Lower lobe of right lung (tissue), 2 donors: ENCODE measurements around the gene VENTX. TPM values are rescaled to one million over a fixed set of nuclear protein-coding genes. Genes with fewer than 3 reads are reported as not detected.
"Not testable (repeated sequence)": the region's sequence is repeated elsewhere in the genome, so short reads cannot be mapped to it uniquely, and the experiment has no call there.

Experiments
- ATAC-seq, 2 donors: fragments of 200-7000 bp; cut with Tn5 transposase; one replicate each; pipeline ENCODE4 v1.9.1; 2020 to 2022; ENCODE audit warnings: mild to moderate bottlenecking in 2 of 2, moderate library complexity in 2 of 2
- DNase-seq: peaks from one replicate; pipeline ENCODE4 v3.0.0-alpha.2; 2020
- H3K27ac ChIP-seq: fragments of 200-600 bp; one replicate; pipeline ENCODE4 v1.8.0; 2022
- H3K27me3 ChIP-seq: fragments of 200-600 bp; one replicate; pipeline ENCODE4 v1.8.0; 2022; ENCODE audit warnings: low read depth
- H3K36me3 ChIP-seq: fragments of 200-600 bp; one replicate; pipeline ENCODE4 v1.8.0; 2022; ENCODE audit warnings: mild to moderate bottlenecking
- H3K4me1 ChIP-seq: fragments of 200-600 bp; one replicate; pipeline ENCODE4 v1.8.0; 2022
- H3K4me3 ChIP-seq: fragments of 200-600 bp; one replicate; pipeline ENCODE4 v1.8.0; 2022; ENCODE audit warnings: mild to moderate bottlenecking
- H3K9me3 ChIP-seq: fragments of 200-600 bp; one replicate; pipeline ENCODE4 v1.8.0; 2022
- intact Hi-C: fragments of 100-400 bp; cut with DNase I; formaldehyde crosslinking; loops from one replicate; pipeline ENCODE4 v1.11.0; 2022
- total RNA-seq: library from RNA; stranded (reverse); fragmentation: NEBNext Ultra II Directional; extraction: Animal tissue kit (Norgen Biotek cat#: 25700); gene quantifications from one replicate; pipeline ENCODE4 v1.2.1, GENCODE V29; 2021
- TF ChIP-seq, protein P1 (sequence below): fragments of 200-600 bp; IDR thresholded peaks from one replicate; pipeline ENCODE4 v1.8.0; 2022; ENCODE audit warnings: antibody characterized with exemption, mild to moderate bottlenecking
- donor health status: DM: no; HTN: yes; CAD: no; lungs with severe emphysema.

Gene VENTX
- total RNA-seq, 1 donor from 2014 or later: 4.5 TPM

DNA sequence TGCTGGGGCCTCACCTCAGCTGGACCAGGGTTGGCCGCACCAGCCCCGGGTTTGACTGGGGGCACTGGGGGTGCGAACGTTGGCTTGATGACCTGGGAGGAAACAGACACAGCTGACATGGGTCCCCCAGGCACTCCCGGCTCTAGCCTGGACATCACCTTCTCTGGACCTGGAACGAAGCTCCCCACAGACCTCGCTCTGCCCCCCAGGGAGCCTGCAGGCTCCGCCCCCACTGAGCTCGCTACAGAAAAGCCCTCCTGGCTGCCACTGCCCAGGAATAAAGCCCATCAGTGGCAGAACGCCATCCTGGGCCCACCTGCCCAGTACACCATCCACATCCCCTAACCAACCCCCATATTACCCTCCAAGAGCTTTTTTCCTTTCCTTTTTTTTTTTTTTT, 26.0 kb downstream of the VENTX start:
- H3K4me1 ChIP-seq: peaks cover 43% of the 10 kb centered on the region
- H3K4me3 ChIP-seq: no peak overlapping the region
- DNase-seq (no peak), ATAC-seq (no peak)
- intact Hi-C loops: no loop called here
- no peaks in the 10 kb centered on the region for H3K36me3 ChIP-seq
- TF ChIP-seq, protein P1, sequence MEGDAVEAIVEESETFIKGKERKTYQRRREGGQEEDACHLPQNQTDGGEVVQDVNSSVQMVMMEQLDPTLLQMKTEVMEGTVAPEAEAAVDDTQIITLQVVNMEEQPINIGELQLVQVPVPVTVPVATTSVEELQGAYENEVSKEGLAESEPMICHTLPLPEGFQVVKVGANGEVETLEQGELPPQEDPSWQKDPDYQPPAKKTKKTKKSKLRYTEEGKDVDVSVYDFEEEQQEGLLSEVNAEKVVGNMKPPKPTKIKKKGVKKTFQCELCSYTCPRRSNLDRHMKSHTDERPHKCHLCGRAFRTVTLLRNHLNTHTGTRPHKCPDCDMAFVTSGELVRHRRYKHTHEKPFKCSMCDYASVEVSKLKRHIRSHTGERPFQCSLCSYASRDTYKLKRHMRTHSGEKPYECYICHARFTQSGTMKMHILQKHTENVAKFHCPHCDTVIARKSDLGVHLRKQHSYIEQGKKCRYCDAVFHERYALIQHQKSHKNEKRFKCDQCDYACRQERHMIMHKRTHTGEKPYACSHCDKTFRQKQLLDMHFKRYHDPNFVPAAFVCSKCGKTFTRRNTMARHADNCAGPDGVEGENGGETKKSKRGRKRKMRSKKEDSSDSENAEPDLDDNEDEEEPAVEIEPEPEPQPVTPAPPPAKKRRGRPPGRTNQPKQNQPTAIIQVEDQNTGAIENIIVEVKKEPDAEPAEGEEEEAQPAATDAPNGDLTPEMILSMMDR: no peak
- no peak overlapping the region for H3K27ac ChIP-seq
- H3K9me3 ChIP-seq: no peaks in the 10 kb centered on the region
- H3K27me3 ChIP-seq: no peaks in the 10 kb centered on the region

DNA sequence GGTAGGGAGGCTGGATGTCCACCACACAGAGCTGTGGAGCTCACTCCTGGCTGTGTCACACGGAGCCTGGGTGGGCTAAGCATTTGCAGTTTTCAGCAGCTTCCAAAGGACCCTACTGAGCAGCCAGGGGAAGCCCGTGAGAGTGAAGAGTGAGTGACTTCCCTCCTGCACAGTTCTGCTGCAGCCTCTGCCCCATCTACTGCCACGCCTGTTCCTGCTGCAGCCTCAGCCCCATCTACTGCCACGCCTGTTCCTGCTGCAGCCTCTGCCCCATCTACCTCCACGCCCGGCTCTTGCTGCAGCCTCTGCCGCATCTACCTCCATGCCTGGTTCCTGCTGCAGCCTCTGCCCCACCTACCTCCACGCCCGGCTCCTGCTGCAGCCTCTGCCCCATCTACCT, 26.8 kb downstream of the VENTX start:
- H3K4me3 ChIP-seq: no peak overlapping the region
- DNase-seq: no peak
- no peaks in the 10 kb centered on the region for H3K27me3 ChIP-seq
- intact Hi-C loops: no loop called here
- H3K9me3 ChIP-seq: no peaks in the 10 kb centered on the region
- H3K4me1 ChIP-seq: peaks cover 36% of the 10 kb centered on the region
- no peak for ATAC-seq
- TF ChIP-seq, protein P1: no peak
- H3K27ac ChIP-seq: no peak overlapping the region
- peaks cover 8% of the 10 kb centered on the region for H3K36me3 ChIP-seq

DNA sequence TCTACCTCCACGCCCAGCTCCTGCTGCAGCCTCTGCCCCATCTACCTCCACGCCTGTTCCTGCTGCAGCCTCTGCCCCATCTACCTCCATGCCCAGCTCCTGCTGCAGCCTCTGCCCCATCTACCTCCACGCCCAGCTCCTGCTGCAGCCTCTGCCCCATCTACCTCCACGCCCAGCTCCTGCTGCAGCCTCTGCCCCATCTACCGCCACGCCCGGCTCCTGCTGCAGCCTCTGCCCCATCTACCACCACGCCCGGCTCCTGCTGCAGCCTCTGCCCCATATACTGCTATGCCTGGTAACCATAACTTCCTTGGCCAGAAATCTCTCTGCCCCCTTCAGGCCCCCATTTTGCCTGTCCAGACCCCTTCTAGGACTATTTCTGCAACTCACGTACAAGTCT, 27.4 kb downstream of the VENTX start:
- H3K27ac ChIP-seq, ATAC-seq, intact Hi-C loops, DNase-seq, H3K9me3 ChIP-seq, H3K4me3 ChIP-seq, H3K27me3 ChIP-seq: not testable (repeated sequence)
- Histone ChIP-seq H3K36me3 (peaks cover 13% of the 10 kb centered on the region), H3K4me1 (peaks cover 30% of the 10 kb centered on the region)

DNA sequence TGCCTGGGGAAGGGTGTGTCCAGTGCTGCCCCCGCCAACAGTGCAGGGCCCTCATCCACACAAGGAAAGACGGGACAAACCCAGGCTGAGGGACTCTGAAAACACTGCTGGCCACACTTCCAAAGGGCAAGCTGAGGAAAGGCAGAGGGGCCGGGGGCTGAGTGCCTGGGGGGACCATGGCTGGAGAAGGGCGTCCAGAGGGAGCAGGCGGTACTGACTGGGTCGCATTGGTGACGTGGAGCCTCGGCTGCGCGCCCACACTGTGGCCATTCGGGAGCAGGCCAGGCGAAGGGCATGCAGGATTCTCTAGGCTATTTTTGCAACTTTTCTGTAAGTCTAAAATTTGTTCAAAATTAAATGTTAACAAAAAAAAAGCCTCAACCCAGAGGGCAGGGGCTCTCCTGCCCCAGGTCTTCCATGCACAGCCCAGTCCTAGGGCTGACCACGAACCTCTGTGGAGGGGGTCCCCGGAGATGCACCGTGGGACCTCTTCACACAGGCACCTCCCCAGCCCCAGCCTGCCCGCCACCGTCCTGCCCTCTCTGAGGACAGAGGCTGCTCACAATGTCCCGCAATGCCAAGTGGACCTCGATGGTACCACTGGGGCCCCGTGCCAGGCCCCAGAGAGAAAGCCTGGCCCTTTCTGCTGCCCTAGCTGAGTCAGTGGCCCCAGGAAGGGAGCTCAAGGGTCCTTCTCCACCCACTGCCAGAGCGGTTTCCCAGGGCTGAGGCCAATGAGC, 28.6 kb downstream of the VENTX start:
- Histone ChIP-seq H3K4me3 (no peak overlapping the region), H3K36me3 (peaks cover 21% of the 10 kb centered on the region), H3K9me3 (no peaks in the 10 kb centered on the region), H3K4me1 (peaks cover 20% of the 10 kb centered on the region), H3K27me3 (no peaks in the 10 kb centered on the region), H3K27ac (no peak overlapping the region)
- intact Hi-C loops: no loop called here
- TF ChIP-seq, protein P1: no peak
- no peak for ATAC-seq
- DNase-seq: no peak

DNA sequence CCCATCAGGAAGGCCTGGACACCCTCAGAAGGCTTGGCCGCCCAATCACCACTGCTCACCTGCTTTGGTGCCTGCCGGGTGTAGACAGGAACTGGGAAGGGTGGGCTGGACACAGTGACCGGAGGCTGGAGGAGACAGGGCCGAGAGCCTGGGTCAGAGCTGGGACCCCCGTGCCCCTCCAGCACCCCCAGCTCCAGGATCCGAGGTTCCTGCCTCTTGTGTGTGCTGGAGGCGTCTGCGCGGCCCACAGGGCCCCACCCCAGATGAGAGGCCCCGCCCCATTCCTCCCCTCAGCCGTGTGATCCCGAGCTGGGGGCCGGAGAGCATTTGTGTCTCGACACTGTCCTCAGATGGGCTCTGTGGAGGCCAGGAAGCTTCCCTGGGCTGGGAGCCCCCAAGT, 29.6 kb downstream of the VENTX start:
- Histone ChIP-seq H3K4me1 (peaks cover 15% of the 10 kb centered on the region), H3K27ac (no peak overlapping the region), H3K4me3 (no peak overlapping the region), H3K9me3 (no peaks in the 10 kb centered on the region), H3K27me3 (no peaks in the 10 kb centered on the region), H3K36me3 (peaks cover 21% of the 10 kb centered on the region)
- no peak for ATAC-seq
- intact Hi-C loops: no loop called here
- TF ChIP-seq, protein P1: no peak
- DNase-seq: no peak

DNA sequence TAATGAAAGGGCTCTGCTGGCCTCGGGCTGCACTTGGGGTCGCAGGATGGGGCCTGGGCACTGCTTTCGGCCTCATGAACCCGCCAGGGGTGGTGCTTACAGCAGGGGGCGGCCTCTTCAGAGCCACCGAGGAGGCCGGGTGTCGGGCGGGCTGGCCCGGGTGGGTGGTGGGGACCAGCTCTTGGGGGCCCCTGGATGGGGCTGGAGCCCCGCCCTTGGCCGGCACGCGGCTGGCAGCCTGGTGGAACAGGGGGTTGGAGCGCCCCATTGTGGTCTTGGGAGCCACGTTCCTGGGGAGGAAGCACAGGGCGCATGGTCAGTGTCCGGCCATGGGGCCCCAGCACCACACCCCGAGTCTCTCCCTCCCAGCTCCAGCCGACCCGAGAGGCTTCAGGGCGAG, 30.2 kb downstream of the VENTX start:
- DNase-seq (no peak), ATAC-seq (no peak)
- H3K36me3 ChIP-seq: peaks cover 21% of the 10 kb centered on the region
- H3K4me3 ChIP-seq: no peak overlapping the region
- TF ChIP-seq, protein P1: no peak
- H3K4me1 ChIP-seq: peaks cover 10% of the 10 kb centered on the region
- intact Hi-C loops: no loop called here
- H3K27me3 ChIP-seq: no peaks in the 10 kb centered on the region
- no peaks in the 10 kb centered on the region for H3K9me3 ChIP-seq
- H3K27ac ChIP-seq: no peak overlapping the region
